HepG2 (cell line): ENCODE data around the gene EYA4. TPM values are rescaled to one million over a fixed set of nuclear protein-coding genes. Genes with fewer than 3 reads are reported as not detected.

Experiments
- ATAC-seq: fragments of 200-7000 bp; cut with Tn5 transposase; 3 replicates; pipeline ENCODE4 v1.9.1; 2020; ENCODE audit warnings: mild to moderate bottlenecking, moderate library complexity
- BruUV-seq: library from RNA; stranded (reverse); fragments of 400-500 nt; replicated peaks from 2 replicates; lab custom pipeline; 2021; lab: Mats Ljungman, UMichigan
- CTCF ChIA-PET: fragments of 300-600 bp; formaldehyde crosslinking; extraction: SDS; loops from one replicate; lab custom pipeline; 2021; ENCODE audit warnings: low total read pairs, inconsistent platforms, low intra/inter-chr PET ratio; lab: Yijun Ruan, JAX
- POLR2A ChIA-PET: fragments of 350-600 bp; sonication (Branson Sonifier 250); formaldehyde crosslinking; loops from one replicate; lab custom pipeline; 2020; ENCODE audit warnings: antibody characterized with exemption, inconsistent platforms; lab: Yijun Ruan, JAX
- DNase-seq: peaks from one replicate; pipeline ENCODE4 v3.0.0-alpha.2; 2015; ENCODE audit warnings: low spot score
- FAIRE-seq: peaks from 3 replicates; lab custom pipeline; 2011; peaks lifted over from hg19 to GRCh38; lab: Jason Lieb, UNC
- H2AFZ ChIP-seq: one replicate; pipeline ENCODE4 v1.6.1; 2011; ENCODE audit warnings: low read length, inconsistent platforms
- H3K27ac ChIP-seq: fragments of 300-600 bp; 3 replicates; pipeline ENCODE4 v1.8.0; 2011; ENCODE audit warnings: mixed run types, mild to moderate bottlenecking, mixed read lengths, low read length, inconsistent platforms; ENCODE audit not compliant: insufficient read depth; ENCODE audit errors: extremely low read length
- H3K27me3 ChIP-seq, 2 experiments: fragments of 200-600 bp in 1 of 2; 2 replicates in 1 of 2; 3 replicates in 1 of 2; pipeline versions ENCODE4 v1.6.0 to v1.8.0; 2011; ENCODE audit warnings: low read length in 2 of 2, mild to moderate bottlenecking in 2 of 2, moderate library complexity in 2 of 2, inconsistent platforms in 1 of 2; ENCODE audit not compliant: insufficient read depth in 2 of 2, control insufficient read depth in 1 of 2
- H3K36me3 ChIP-seq, 2 experiments: fragments of 200-600 bp in 1 of 2; replicated peaks in 1 of 2; 2 replicates in 1 of 2; 3 replicates in 1 of 2; pipeline versions ENCODE4 v1.5.1 to v1.8.0; 2011; ENCODE audit warnings: low read length in 2 of 2, inconsistent platforms in 1 of 2; ENCODE audit not compliant: insufficient read depth in 2 of 2, control insufficient read depth in 1 of 2
- H3K4me1 ChIP-seq: 2 replicates; pipeline ENCODE4 v1.5.1; 2012; ENCODE audit warnings: low read length, inconsistent platforms; ENCODE audit not compliant: insufficient read depth
- H3K4me2 ChIP-seq: 2 replicates; pipeline ENCODE4 v1.6.0; 2011; ENCODE audit warnings: low read depth, low read length, inconsistent platforms
- H3K4me3 ChIP-seq, 3 experiments: fragments of 200-600 bp in 1 of 3; sonication (generic), shearing (Covaris generic) in 1 of 3; replicated peaks in 1 of 3; 2 replicates each; pipeline ENCODE4 v1.5.1; 2011 to 2016; ENCODE audit warnings: low read length in 3 of 3, inconsistent platforms in 2 of 3, low read depth in 2 of 3, mild to moderate bottlenecking in 2 of 3, control low read depth in 1 of 3, mixed read lengths in 1 of 3; ENCODE audit not compliant: insufficient read depth in 1 of 3
- H3K79me2 ChIP-seq: one replicate; pipeline ENCODE4 v1.6.1; 2011; ENCODE audit warnings: low read length, inconsistent platforms; ENCODE audit not compliant: insufficient read depth
- H3K9ac ChIP-seq: 2 replicates; pipeline ENCODE4 v1.6.0; 2011; ENCODE audit warnings: mild to moderate bottlenecking, low read depth, low read length, inconsistent platforms; ENCODE audit not compliant: insufficient read depth
- H3K9me3 ChIP-seq: 2 replicates; pipeline ENCODE4 v1.5.1; 2012; ENCODE audit warnings: mild to moderate bottlenecking, low read length
- H4K20me1 ChIP-seq: 2 replicates; pipeline ENCODE4 v1.6.0; 2011; ENCODE audit warnings: inconsistent platforms, mild to moderate bottlenecking, low read length, moderate library complexity; ENCODE audit not compliant: insufficient read depth
- AKAP8 ChIP-seq: sonication (generic); formaldehyde crosslinking; IDR thresholded peaks from 2 replicates; pipeline ENCODE4 v1.5.1; 2020; ENCODE audit warnings: mild to moderate bottlenecking, missing genetic modification reagents
- EED ChIP-seq: sonication (generic); formaldehyde crosslinking; IDR thresholded peaks from 2 replicates; pipeline ENCODE4 v1.5.0; 2020; ENCODE audit warnings: mild to moderate bottlenecking, missing genetic modification reagents
- HCFC1 ChIP-seq: fragments of 150-350 bp; IDR thresholded peaks from 2 replicates; pipeline ENCODE4 v1.6.1; 2014; ENCODE audit warnings: low read depth, low read length
- SIX1 ChIP-seq: sonication (generic); formaldehyde crosslinking; IDR thresholded peaks from 2 replicates; pipeline ENCODE4 v1.4.0; 2020; ENCODE audit warnings: missing genetic modification reagents, borderline replicate concordance
- SRF ChIP-seq: IDR thresholded peaks from 2 replicates; pipeline ENCODE4 v1.6.1; 2011; ENCODE audit warnings: mild to moderate bottlenecking, low read depth, low read length, moderate library complexity
- TFAP4 ChIP-seq: sonication (generic); IDR thresholded peaks from 2 replicates; pipeline ENCODE4 v1.6.1; 2016; ENCODE audit warnings: low read depth, borderline replicate concordance
- TP53 ChIP-seq: sonication (generic); formaldehyde crosslinking; conservative IDR thresholded peaks from 2 replicates; pipeline ENCODE4 v1.4.0; 2020; ENCODE audit warnings: missing genetic modification reagents
- ZBTB3 ChIP-seq: sonication (generic); formaldehyde crosslinking; IDR thresholded peaks from 2 replicates; pipeline ENCODE4 v1.4.0; 2020; ENCODE audit warnings: low read depth, mild to moderate bottlenecking, moderate library complexity, missing genetic modification reagents, borderline replicate concordance
- ZMYM2 ChIP-seq: sonication (generic); formaldehyde crosslinking; IDR thresholded peaks from 2 replicates; pipeline ENCODE4 v1.8.0; 2022; ENCODE audit warnings: mild to moderate bottlenecking, missing genetic modification reagents
- ZNF619 ChIP-seq: sonication (generic); formaldehyde crosslinking; IDR thresholded peaks from 2 replicates; pipeline ENCODE4 v1.4.0; 2020; ENCODE audit warnings: mild to moderate bottlenecking, missing genetic modification reagents
- ZNF746 ChIP-seq: sonication (generic); formaldehyde crosslinking; IDR thresholded peaks from 2 replicates; pipeline ENCODE4 v1.8.0; 2022; ENCODE audit warnings: mild to moderate bottlenecking, missing genetic modification reagents
- WGBS: methylation state at CpG from one replicate; pipeline ENCODE4 v1.1.6; 2017; ENCODE audit warnings: low lambda C conversion rate; 5-methylcytosine and 5-hydroxymethylcytosine counted together
- in situ Hi-C: cut with HindIII; loops from 2 replicates; pipeline ENCODE4 v1.10.0; 2017; ENCODE audit warnings: low pct_unique_long_range_greater_than_20kb; ENCODE audit not compliant: extremely low pct_ligation_motif_present
- intact Hi-C: fragments of 100-400 bp; cut with micrococcal nuclease; formaldehyde crosslinking; loops from one replicate; pipeline ENCODE4 v1.10.0; 2022; ENCODE audit not compliant: unreplicated experiment
- polyA plus RNA-seq, 8 experiments: library from polyadenylated mRNA; depleted of rRNA in 3 of 8; stranded (reverse) in 7 of 8; unstranded in 1 of 8; fragments of >200 nt; fragmentation: Illumina TruSeq in 4 of 8; extraction: Trizol in 4 of 8; gene quantifications; 2 replicates each; pipeline versions ENCODE4 v1.2.1 to v1.2.3, GENCODE V29; 2011 to 2016; ENCODE audit warnings: low read depth in 4 of 8, missing spikeins in 1 of 8, mixed read lengths in 1 of 8; ENCODE audit not compliant: insufficient read depth in 1 of 8
- total RNA-seq, 5 experiments: library from RNA; depleted of rRNA; stranded (reverse); fragments of >200 nt; fragmentation: Illumina TruSeq; extraction: Trizol; gene quantifications; 2 replicates each; pipeline ENCODE4 v1.2.3, GENCODE V29; 2016; ENCODE audit warnings: low read depth in 1 of 5
- TF ChIP-seq, protein P1 (sequence below): sonication (generic); formaldehyde crosslinking; IDR thresholded peaks from 2 replicates; pipeline ENCODE4 v1.9.0; 2021; ENCODE audit warnings: missing genetic modification reagents, borderline replicate concordance

The EYA4 gene
- total and polyA plus RNA-seq, 2 of the 13 experiments (the other 11 are each of a cell fraction or from before 2014, with no cell fraction given) = not detected

DNA sequence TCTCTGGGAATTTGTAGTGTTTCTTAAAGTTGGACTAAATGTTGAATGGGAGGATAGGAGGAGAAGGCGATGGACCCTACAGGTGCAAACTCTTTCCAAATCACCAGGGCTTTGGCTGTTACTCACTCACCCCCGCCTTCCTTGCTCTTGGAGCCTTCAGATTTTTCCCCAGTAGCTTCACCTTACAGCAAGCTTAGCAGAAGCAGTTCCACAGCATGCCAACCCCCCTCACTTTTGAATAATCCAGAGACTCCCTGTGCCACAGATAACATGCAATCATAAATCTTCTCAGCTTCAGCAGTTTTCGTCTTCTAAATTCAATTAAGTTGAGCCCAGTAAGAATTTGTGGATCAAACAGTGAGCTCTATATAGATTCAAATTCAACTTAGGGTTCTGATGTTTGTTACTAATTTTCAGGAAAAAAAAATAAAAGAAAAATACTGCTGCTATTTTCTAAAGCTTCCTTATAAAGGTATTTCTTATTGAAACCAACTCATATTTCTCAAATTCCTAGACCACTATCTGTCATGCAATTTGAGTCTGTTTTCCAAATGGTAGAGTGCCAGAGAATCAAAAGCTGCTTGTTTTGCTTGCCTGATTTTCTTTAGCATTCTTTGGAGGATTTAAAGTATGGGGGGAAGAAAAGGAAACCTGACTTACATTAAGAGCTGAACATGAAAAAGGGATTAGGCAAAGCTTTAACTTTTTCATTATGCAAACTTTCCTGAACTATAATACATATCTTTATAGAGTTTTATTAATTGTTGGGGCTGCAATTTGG lies 166.4 kb downstream of the EYA4 start:
- intact Hi-C loops (no loop called here), in situ Hi-C loops (no loop called here)
- H2AFZ ChIP-seq = no peak overlapping the region
- no peak for FAIRE-seq
- no peaks in the 10 kb centered on the region for H3K4me1 ChIP-seq
- H3K4me3 ChIP-seq = no peak overlapping the region
- ATAC-seq = no peak
- H3K27me3 ChIP-seq = peaks cover 0 to 1% of the 10 kb centered on the region in 2 experiments; a peak in 1 of 5 replicates
- no peak for DNase-seq
- no peaks in the 10 kb centered on the region for H4K20me1 ChIP-seq
- H3K9me3 ChIP-seq = no peaks in the 10 kb centered on the region
- H3K27ac ChIP-seq = no peak overlapping the region
- H3K4me2 ChIP-seq = no peak overlapping the region
- TF ChIP-seq ZNF746 (CRISPR knock-in tag) = no peak
- no peak for TF ChIP-seq ZMYM2 (CRISPR knock-in tag)
- no peak for TF ChIP-seq HCFC1
- no peak for TF ChIP-seq TP53
- no peak for TF ChIP-seq ZBTB3 (CRISPR knock-in tag)
- TF ChIP-seq AKAP8 (CRISPR knock-in tag) = no peak
- no peak for TF ChIP-seq EED (CRISPR knock-in tag)
- no TSS peak for BruUV-seq
- ChIA-PET POLR2A (no interaction called here), CTCF (no interaction called here)
- no peak overlapping the region for H3K9ac ChIP-seq
- no peaks in the 10 kb centered on the region for H3K36me3 ChIP-seq
- WGBS = 9% methylated on average over 3 of the region's 3 CpGs
- H3K79me2 ChIP-seq = no peaks in the 10 kb centered on the region

DNA sequence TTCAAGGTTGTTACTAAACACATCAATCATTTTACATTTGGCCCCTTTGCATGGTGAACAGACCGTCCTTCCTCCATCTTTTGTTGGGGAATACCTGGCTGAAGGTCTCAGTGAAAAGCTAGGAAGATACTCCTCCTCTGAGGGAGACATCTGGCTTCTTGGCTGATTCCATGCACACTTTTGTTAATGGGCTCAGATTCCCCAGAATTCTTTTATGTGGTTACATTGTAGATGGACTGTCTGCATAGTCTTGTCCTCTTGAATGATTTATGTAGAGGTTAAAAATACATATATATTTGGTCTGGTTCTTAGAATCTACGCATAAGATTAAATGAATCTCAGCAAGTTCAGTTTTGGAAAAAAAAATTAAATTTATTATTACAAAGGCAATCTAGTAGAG lies 167.0 kb downstream of the EYA4 start:
- Histone ChIP-seq H3K4me3 (no peak overlapping the region), H3K4me1 (no peaks in the 10 kb centered on the region), H3K9me3 (no peaks in the 10 kb centered on the region), H3K27me3 (peaks cover 0 to 1% of the 10 kb centered on the region in 2 experiments; a peak in 1 of 5 replicates), H3K36me3 (no peaks in the 10 kb centered on the region), H3K9ac (no peak overlapping the region), H3K79me2 (no peaks in the 10 kb centered on the region), H3K27ac (no peak overlapping the region), H2AFZ (no peak overlapping the region), H3K4me2 (no peak overlapping the region), H4K20me1 (no peaks in the 10 kb centered on the region)
- ATAC-seq (no peak), DNase-seq (no peak), FAIRE-seq (no peak)
- WGBS = 18% methylated on average over 2 of the region's 2 CpGs
- TF ChIP-seq, protein P1, sequence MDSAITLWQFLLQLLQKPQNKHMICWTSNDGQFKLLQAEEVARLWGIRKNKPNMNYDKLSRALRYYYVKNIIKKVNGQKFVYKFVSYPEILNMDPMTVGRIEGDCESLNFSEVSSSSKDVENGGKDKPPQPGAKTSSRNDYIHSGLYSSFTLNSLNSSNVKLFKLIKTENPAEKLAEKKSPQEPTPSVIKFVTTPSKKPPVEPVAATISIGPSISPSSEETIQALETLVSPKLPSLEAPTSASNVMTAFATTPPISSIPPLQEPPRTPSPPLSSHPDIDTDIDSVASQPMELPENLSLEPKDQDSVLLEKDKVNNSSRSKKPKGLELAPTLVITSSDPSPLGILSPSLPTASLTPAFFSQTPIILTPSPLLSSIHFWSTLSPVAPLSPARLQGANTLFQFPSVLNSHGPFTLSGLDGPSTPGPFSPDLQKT (CRISPR knock-in tag) = no peak
- TF ChIP-seq SIX1 (CRISPR knock-in tag) (no peak), TFAP4 (no peak), SRF (no peak), ZNF619 (no peak)
- ChIA-PET POLR2A (no interaction called here), CTCF (no interaction called here)
- intact Hi-C loops = no loop called here
- no TSS peak for BruUV-seq
- in situ Hi-C loops = no loop called here
